ENCODE measurements around the gene UBASH3B.
"Not testable (repeated sequence)": the region's sequence is repeated elsewhere in the genome, so short reads cannot be mapped to it uniquely, and the experiment has no call there.

The UBASH3B gene

GRCh38 chr11:122709039-122709760 lies 53.7 kb downstream of the UBASH3B start:
- DNase-seq (ENCODE audit: low spot score), result no peak

DNA sequence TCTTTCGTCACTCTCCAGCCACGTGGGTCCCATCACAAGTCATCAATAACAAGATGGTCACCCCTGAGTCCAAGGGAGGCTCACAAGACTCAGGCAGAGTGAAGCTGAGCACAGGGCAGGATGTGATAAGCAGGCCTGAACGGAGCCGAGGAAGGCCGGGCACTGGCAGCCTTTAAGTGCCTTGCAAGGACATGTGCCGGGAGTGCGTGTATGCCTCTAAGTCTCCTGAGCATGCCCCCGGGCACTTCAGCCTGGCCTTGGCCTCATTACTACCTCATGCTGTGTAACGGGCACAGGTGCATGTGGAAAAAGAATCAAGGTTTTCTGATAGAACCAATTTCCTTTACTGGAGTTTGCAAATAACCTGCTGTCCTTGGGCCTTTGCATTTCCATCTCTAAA lies 55.8 kb downstream of the UBASH3B start:
- no peak for DNase-seq (ENCODE audit: low spot score)

GRCh38 chr11:122711831-122712381 lies 56.4 kb downstream of the UBASH3B start:
- DNase-seq (ENCODE audit: low spot score), result no peak

DNA sequence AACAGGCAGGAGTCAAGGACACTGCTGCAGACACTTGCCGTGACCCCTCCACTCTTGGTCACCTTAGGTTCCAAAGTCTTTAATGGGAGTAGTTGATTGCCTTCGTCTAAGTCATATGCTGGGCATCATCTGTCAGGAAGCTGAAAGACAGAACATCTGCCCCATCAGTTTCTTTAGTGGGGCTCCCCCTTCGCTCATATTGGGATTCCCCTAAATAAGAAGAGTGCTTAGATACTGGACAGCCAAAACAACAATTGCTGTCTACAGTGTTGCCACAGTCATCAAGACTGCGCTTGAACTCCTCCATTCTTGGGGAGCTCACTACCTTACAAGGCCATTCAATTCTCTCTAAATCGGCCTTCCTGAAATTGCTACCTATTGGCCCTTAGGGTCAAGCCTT lies 58.5 kb downstream of the UBASH3B start:
- DNase-seq (ENCODE audit: low spot score), result no peak

GRCh38 chr11:122714484-122714883 lies 59.0 kb downstream of the UBASH3B start:
- DNase-seq (ENCODE audit: low spot score), result no peak

DNA sequence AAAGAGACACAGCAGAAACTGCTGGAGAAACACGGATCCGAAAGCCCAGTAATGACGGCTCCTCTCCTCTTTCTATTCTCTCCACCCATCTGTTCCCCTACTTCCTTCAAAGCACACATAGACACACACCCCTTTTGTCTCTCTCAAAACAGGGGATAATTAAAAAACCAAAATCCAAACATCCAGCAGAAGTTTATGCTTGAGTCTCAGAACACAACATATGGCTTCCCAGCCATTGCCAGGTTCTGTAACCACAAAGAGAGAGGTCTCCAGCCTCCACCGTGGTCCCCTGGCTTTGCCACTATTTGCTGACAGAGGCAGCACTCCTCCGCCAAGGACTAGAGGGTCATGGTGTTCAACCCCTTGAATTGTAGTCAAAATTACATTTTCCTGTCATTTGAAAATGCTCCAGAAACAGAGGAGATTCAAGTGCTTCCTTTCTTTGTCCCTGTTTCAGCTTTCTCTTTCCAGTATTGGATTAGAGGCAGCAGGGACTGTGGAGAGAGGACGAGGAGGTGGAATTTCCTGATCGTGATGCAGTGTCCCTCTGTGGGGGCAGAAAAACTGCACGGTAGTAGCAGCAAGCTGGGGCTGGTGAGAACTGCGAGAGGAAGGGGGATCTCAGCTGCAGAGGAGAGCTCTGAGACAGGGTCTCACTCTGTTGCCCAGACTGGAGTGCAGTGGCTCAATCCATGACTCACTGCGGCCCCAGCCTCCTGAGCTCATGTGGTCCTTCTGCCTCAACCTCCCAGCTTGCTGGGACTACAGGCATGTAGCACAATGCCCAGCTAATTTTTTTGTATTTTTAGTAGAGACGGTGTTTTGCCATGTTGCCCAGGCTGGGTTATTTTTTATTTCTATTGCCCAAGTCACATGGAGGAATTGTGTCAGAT lies 60.3 kb downstream of the UBASH3B start:
- no peak for DNase-seq (ENCODE audit: low spot score)

- DNase-seq (ENCODE audit: low spot score), result no peak
Measured at GRCh38 chr11:122717264-122717867, 61.8 kb downstream of the UBASH3B start.

- DNase-seq (ENCODE audit: low spot score), result no peak
Measured at GRCh38 chr11:122720107-122720881, 64.8 kb downstream of the UBASH3B start.

DNA sequence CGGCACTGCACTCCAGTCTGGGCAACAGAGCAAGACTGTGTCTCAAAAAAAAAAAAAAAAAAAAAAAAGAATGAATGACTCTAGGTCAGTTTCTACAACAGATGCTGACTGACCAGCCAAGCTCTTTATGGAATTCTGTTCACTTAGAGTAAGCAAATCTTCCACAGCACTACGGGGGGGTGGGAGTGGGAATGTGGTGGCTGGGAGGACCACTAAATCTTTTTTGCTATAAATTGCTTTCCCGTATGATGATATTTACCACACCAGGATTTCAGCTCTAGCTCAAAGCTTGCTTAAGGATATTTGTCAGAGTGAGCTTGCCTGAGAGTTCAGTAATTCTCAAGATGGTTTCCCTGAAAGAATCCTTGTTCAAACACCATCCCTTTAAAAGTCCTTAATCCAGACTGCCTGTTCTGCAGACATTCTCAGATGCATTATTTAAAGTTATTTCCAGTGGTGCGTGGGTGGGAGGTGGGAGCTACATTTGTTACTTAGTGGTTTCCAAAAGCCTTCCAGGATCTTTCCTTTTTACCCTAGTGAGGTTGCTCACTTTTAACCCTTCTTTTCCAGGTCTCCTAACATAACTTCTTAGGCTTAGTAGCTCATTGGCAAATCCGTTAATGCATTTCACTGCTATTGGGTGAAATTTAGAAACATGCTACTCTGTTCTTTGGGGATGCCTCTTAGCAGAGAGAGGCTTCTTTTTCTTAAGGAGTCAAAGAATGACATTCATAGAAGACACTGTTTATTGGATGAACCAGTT lies 65.9 kb downstream of the UBASH3B start:
- no peak for DNase-seq (ENCODE audit: low spot score)

DNA sequence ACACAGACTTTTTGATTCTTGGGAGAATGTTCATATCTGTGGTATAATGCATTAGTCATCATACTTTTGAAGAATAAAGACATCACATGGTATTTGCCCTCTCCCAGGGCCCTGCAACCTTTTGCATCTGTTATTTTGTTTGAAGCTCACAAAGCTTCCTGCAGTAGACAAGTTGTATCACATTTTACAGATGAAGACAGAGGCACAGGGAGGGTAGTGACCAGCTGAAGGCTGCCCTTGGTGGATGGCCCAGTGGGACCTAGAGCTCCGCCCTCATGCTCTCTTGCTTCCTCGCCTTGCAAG lies 66.4 kb downstream of the UBASH3B start:
- DNase-seq (ENCODE audit: low spot score), result peak; percentile 42

GRCh38 chr11:122723106-122723505 lies 67.6 kb downstream of the UBASH3B start:
- DNase-seq (ENCODE audit: low spot score), result no peak

DNA sequence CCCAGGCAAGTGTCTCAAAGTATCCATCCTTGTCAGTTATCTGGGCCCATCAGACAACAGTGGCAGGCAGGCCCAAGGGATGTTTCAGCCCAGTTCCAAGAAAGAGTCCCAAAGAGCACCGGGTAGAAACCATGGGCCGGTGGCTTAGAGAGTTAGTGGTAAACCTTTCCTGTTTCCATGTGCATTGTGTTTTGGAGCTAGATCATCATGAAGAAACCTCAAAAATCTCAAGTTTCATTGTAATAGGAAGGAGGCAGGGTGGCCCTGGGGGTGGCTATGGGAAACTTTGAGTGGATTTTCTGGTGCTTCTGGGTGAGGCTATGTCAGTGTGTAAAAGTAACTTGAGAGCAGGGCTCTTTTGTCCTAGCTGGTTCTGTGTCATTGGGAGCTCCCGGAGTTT lies 68.1 kb downstream of the UBASH3B start:
- DNase-seq (ENCODE audit: low spot score), result no peak

- DNase-seq (ENCODE audit: low spot score), result no peak
Measured at GRCh38 chr11:122724520-122724919, 69.0 kb downstream of the UBASH3B start.

- DNase-seq (ENCODE audit: low spot score), result no peak
Measured at GRCh38 chr11:122726028-122726427, 70.5 kb downstream of the UBASH3B start.

- no peak for DNase-seq (ENCODE audit: low spot score)
Measured at GRCh38 chr11:122727101-122727929, 71.8 kb downstream of the UBASH3B start.

DNA sequence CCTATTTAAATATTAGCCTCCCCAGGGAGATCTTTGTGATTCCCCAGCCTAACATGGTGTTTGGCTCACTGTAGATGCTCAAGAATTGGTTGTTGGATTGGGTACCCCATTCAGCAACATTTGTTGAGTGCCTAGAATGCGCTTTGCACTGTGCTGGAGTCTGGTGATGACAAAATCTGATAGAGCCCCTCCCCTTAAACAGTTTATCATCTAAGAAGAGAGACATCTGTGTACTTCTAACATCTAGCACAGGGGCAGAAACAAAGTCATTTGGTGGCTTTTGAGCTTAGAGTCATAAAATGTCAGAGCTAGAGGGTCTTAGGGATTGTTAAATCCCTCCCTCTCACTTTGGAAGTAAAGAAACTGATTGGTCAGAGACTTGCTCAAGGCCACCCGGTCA lies 73.0 kb downstream of the UBASH3B start:
- DNase-seq (ENCODE audit: low spot score), result no peak

GRCh38 chr11:122729139-122729538 lies 73.6 kb downstream of the UBASH3B start:
- no peak for DNase-seq (ENCODE audit: low spot score)

DNA sequence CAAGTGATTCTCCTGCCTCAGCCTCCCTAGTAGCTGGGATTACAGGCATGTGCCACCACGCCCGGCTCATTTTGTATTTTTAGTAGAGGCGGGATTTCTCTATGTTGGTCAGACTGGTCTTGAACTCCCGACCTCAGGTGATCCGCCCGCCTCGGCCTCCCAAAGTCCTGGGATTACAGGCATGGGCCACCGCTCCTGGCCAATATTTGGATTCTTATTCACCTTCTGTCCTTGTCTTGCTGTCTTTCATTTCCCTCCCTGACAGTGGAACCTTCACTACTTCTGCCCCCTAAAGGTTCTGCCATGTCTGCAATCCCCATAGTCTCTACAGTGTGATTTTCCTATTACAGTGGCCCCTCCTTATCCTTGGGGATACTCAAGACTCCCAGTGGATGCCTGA lies 75.2 kb downstream of the UBASH3B start:
- not testable (repeated sequence) for DNase-seq (ENCODE audit: low spot score)

- DNase-seq (ENCODE audit: low spot score), result no peak
Measured at GRCh38 chr11:122731500-122731913, 76.0 kb downstream of the UBASH3B start.
